H9 (cell line): Measurements from ENCODE around the gene TNS2. TPM values are rescaled to one million over a fixed set of nuclear protein-coding genes. Genes with fewer than 3 reads are reported as not detected.

ENCODE experiments used
- DNase-seq: peaks from one replicate; pipeline ENCODE4 v3.0.0-alpha.2; 2017
- H2AFZ ChIP-seq: one replicate; pipeline ENCODE4 v1.6.1; 2013; ENCODE audit warnings: mild to moderate bottlenecking, low read length, control low read depth, moderate library complexity
- H2AK5ac ChIP-seq: 2 replicates; pipeline ENCODE4 v1.6.1; 2013; ENCODE audit warnings: low read length, control low read depth, mixed read lengths; ENCODE audit not compliant: insufficient read length
- H2BK120ac ChIP-seq: one replicate; pipeline ENCODE4 v1.6.1; 2013; ENCODE audit warnings: low read depth, mild to moderate bottlenecking, low read length, control low read depth, inconsistent platforms; ENCODE audit not compliant: poor library complexity, severe bottlenecking
- H2BK12ac ChIP-seq: 2 replicates; pipeline ENCODE4 v1.6.1; 2013; ENCODE audit warnings: low read length, control low read depth, mixed read lengths, low read depth; ENCODE audit not compliant: insufficient read length
- H2BK15ac ChIP-seq: 2 replicates; pipeline ENCODE4 v1.6.1; 2013; ENCODE audit warnings: low read depth, low read length, control low read depth
- H2BK20ac ChIP-seq: one replicate; pipeline ENCODE4 v1.6.1; 2013; ENCODE audit warnings: low read depth, mild to moderate bottlenecking, low read length, control low read depth, inconsistent platforms; ENCODE audit not compliant: poor library complexity, severe bottlenecking
- H2BK5ac ChIP-seq: 2 replicates; pipeline ENCODE4 v1.6.1; 2013; ENCODE audit warnings: low read length, control low read depth, mixed read lengths; ENCODE audit not compliant: insufficient read length
- H3K14ac ChIP-seq: 2 replicates; pipeline ENCODE4 v1.6.1; 2013; ENCODE audit warnings: low read length, control low read depth; ENCODE audit not compliant: insufficient read depth
- H3K18ac ChIP-seq: 2 replicates; pipeline ENCODE4 v1.6.1; 2013; ENCODE audit warnings: low read depth, mild to moderate bottlenecking, mixed read lengths, low read length, control low read depth; ENCODE audit not compliant: insufficient read length
- H3K23ac ChIP-seq: 2 replicates; pipeline ENCODE4 v1.6.1; 2013; ENCODE audit warnings: low read length, control low read depth, mixed read lengths, low read depth; ENCODE audit not compliant: insufficient read length
- H3K23me2 ChIP-seq: 2 replicates; pipeline ENCODE4 v1.6.1; 2013; ENCODE audit warnings: low read depth, mild to moderate bottlenecking, mixed read lengths, low read length, control low read depth; ENCODE audit not compliant: insufficient read length, poor library complexity, severe bottlenecking
- H3K27ac ChIP-seq: 2 replicates; pipeline ENCODE4 v1.5.1; 2013; ENCODE audit warnings: low read length, control low read depth, mixed read lengths, low read depth; ENCODE audit not compliant: insufficient read length
- H3K27me3 ChIP-seq: 2 replicates; pipeline ENCODE4 v1.6.1; 2013; ENCODE audit warnings: low read length, control low read depth, inconsistent platforms; ENCODE audit not compliant: insufficient read depth
- H3K4ac ChIP-seq: 2 replicates; pipeline ENCODE4 v1.6.1; 2013; ENCODE audit warnings: low read depth, mild to moderate bottlenecking, control low read depth, inconsistent platforms, low read length, moderate library complexity
- H3K4me1 ChIP-seq: 2 replicates; pipeline ENCODE4 v1.6.1; 2013; ENCODE audit warnings: low read length, control low read depth, inconsistent platforms; ENCODE audit not compliant: insufficient read depth
- H3K4me2 ChIP-seq: 2 replicates; pipeline ENCODE4 v1.6.1; 2013; ENCODE audit warnings: low read length, control low read depth, mixed read lengths; ENCODE audit not compliant: insufficient read length, insufficient read depth
- H3K56ac ChIP-seq: 2 replicates; pipeline ENCODE4 v1.6.1; 2013; ENCODE audit warnings: low read depth, mild to moderate bottlenecking, mixed read lengths, low read length, control low read depth; ENCODE audit not compliant: insufficient read length
- H3K79me1 ChIP-seq: 2 replicates; pipeline ENCODE4 v1.6.1; 2013; ENCODE audit warnings: low read depth, mild to moderate bottlenecking, moderate library complexity, low read length, control low read depth, inconsistent platforms; ENCODE audit not compliant: insufficient read depth, poor library complexity, severe bottlenecking
- H3K79me2 ChIP-seq: 2 replicates; pipeline ENCODE4 v1.6.1; 2013; ENCODE audit warnings: low read length, control low read depth, inconsistent platforms; ENCODE audit not compliant: insufficient read depth
- H3K9ac ChIP-seq: 2 replicates; pipeline ENCODE4 v1.6.1; 2013; ENCODE audit warnings: low read length, control low read depth, mixed read lengths; ENCODE audit not compliant: insufficient read length; ENCODE audit errors: extremely low read depth
- H3K9me3 ChIP-seq: one replicate; pipeline ENCODE4 v1.6.1; 2013; ENCODE audit warnings: low read depth, low read length, inconsistent platforms; ENCODE audit not compliant: control insufficient read depth
- H3T11ph ChIP-seq: one replicate; pipeline ENCODE4 v1.6.1; 2013; ENCODE audit warnings: mild to moderate bottlenecking, low read length, control low read depth, inconsistent platforms
- H4K20me1 ChIP-seq: one replicate; pipeline ENCODE4 v1.6.1; 2013; ENCODE audit not compliant: control insufficient read depth, insufficient read length, insufficient read depth
- H4K5ac ChIP-seq: 2 replicates; pipeline ENCODE4 v1.6.1; 2013; ENCODE audit warnings: low read depth, mild to moderate bottlenecking, mixed read lengths, low read length, control low read depth; ENCODE audit not compliant: insufficient read length
- H4K8ac ChIP-seq: replicated peaks from 2 replicates; pipeline ENCODE4 v1.6.1; 2013; ENCODE audit warnings: low read length, control low read depth, mixed read lengths, low read depth; ENCODE audit not compliant: insufficient read length
- H4K91ac ChIP-seq: 2 replicates; pipeline ENCODE4 v1.6.1; 2013; ENCODE audit warnings: low read depth, mild to moderate bottlenecking, moderate library complexity, mixed read lengths, low read length, control low read depth; ENCODE audit not compliant: insufficient read length
- H3K27ac Mint-ChIP-seq, 3 experiments: 2 replicates in 2 of 3; 3 replicates in 1 of 3; pipeline ENCODE4 v1.8.0; 2020 to 2021; ENCODE audit warnings: mixed read lengths in 3 of 3, mild to moderate bottlenecking in 1 of 3, moderate library complexity in 1 of 3
- H3K27me3 Mint-ChIP-seq: 2 replicates; pipeline ENCODE4 v1.8.0; 2021; ENCODE audit warnings: low read depth, mild to moderate bottlenecking, moderate library complexity, mixed read lengths
- H3K36me3 Mint-ChIP-seq, 3 experiments: 2 replicates in 2 of 3; 3 replicates in 1 of 3; pipeline ENCODE4 v1.8.0; 2020 to 2021; ENCODE audit warnings: low read depth in 3 of 3, mixed read lengths in 3 of 3; ENCODE audit not compliant: insufficient read depth in 1 of 3
- H3K4me1 Mint-ChIP-seq, 2 experiments: 2 replicates each; pipeline ENCODE4 v1.8.0; 2020; ENCODE audit warnings: mixed read lengths in 2 of 2
- H3K4me3 Mint-ChIP-seq, 2 experiments: 2 replicates in 1 of 2; 3 replicates in 1 of 2; pipeline ENCODE4 v1.8.0; 2020 to 2021; ENCODE audit warnings: mild to moderate bottlenecking in 2 of 2, mixed read lengths in 2 of 2, moderate library complexity in 1 of 2
- H3K9me3 Mint-ChIP-seq, 2 experiments: 2 replicates in 1 of 2; 3 replicates in 1 of 2; pipeline ENCODE4 v1.8.0; 2020; ENCODE audit warnings: mild to moderate bottlenecking in 2 of 2, mixed read lengths in 2 of 2, moderate library complexity in 1 of 2
- WGBS: extraction: QIAGEN DNeasy Blood & Tissue Kit; methylation state at CpG from one replicate; pipeline ENCODE4 v1.1.7; 2013; ENCODE audit warnings: missing lambda C conversion rate, low lambda C conversion rate, mixed read lengths; ENCODE audit not compliant: insufficient read length; ENCODE audit errors: extremely low coverage; 5-methylcytosine and 5-hydroxymethylcytosine counted together
- total RNA-seq: library from RNA; stranded (reverse); gene quantifications from 2 replicates; pipeline ENCODE4 v1.2.1, GENCODE V29; 2021
- TF ChIP-seq, protein P1 (sequence below): fragments of 200-600 bp; sonication (generic); conservative IDR thresholded peaks from 3 replicates; pipeline ENCODE4 v1.8.0; 2021; ENCODE audit warnings: antibody characterized with exemption, mild to moderate bottlenecking

The TNS2 gene
- total RNA-seq, 1 experiment from 2014 or later = 4.5 TPM

DNA sequence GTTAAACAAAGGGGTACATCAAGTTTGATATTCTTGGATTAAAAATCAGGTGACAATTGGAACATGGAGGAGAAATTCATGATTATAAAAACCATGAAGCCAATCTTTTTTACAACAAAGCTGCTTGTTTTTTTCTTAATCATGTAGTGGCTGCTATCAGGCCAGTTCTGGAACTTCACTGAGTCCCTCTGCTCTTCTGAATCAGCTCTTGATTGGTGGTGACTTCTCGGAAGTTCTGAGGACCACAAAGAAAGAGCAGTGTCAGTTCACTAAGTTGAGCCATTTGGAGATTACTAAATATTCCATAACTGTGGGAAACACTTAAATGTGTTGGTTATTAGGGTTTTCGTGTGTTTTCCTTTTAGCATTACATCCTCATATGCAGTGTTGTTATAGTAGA is 35.2 kb upstream of the TNS2 start:
- Mint-ChIP-seq H3K4me1 (peaks cover 14 to 16% of the 10 kb centered on the region in 2 experiments), H3K27me3 (no peaks in the 10 kb centered on the region), H3K9me3 (no peaks in the 10 kb centered on the region), H3K27ac (peak overlapping the region in 1 of 3 experiments; percentile 73; a peak in 1 of 7 replicates), H3K36me3 (peaks cover 56 to 83% (median 61%) of the 10 kb centered on the region in 3 experiments; a peak in 6 of 7 replicates), H3K4me3 (no peak overlapping the region)
- DNase-seq = no peak
- no CpG with 5 or more reads among the region's 2 CpGs for WGBS
- H3K27me3 ChIP-seq = no peaks in the 10 kb centered on the region
- no peaks in the 10 kb centered on the region for H3K9me3 ChIP-seq
- H2BK20ac ChIP-seq = no peak overlapping the region
- no peak overlapping the region for H3K4me2 ChIP-seq
- H2AK5ac ChIP-seq = no peak overlapping the region
- no peak overlapping the region for H4K91ac ChIP-seq
- no peak overlapping the region for H3K18ac ChIP-seq
- H3K79me1 ChIP-seq = peaks cover 9% of the 10 kb centered on the region
- no peak overlapping the region for H3T11ph ChIP-seq
- no peak overlapping the region for H2BK12ac ChIP-seq
- no peak overlapping the region for H3K23ac ChIP-seq
- no peak overlapping the region for H2BK15ac ChIP-seq
- H4K5ac ChIP-seq = no peak overlapping the region
- no peak overlapping the region for H3K27ac ChIP-seq
- no peak overlapping the region for H2BK5ac ChIP-seq
- no peak overlapping the region for H4K8ac ChIP-seq
- H3K4ac ChIP-seq = no peak overlapping the region
- no peaks in the 10 kb centered on the region for H4K20me1 ChIP-seq
- no peak overlapping the region for H3K14ac ChIP-seq
- H3K56ac ChIP-seq = no peak overlapping the region
- H2AFZ ChIP-seq = no peak overlapping the region
- H3K4me1 ChIP-seq = no peaks in the 10 kb centered on the region; the same call in 1 of the 2 replicates
- no peak overlapping the region for H3K9ac ChIP-seq
- no peaks in the 10 kb centered on the region for H3K23me2 ChIP-seq
- no peak overlapping the region for H2BK120ac ChIP-seq
- peaks cover 49% of the 10 kb centered on the region for H3K79me2 ChIP-seq
- TF ChIP-seq, protein P1, sequence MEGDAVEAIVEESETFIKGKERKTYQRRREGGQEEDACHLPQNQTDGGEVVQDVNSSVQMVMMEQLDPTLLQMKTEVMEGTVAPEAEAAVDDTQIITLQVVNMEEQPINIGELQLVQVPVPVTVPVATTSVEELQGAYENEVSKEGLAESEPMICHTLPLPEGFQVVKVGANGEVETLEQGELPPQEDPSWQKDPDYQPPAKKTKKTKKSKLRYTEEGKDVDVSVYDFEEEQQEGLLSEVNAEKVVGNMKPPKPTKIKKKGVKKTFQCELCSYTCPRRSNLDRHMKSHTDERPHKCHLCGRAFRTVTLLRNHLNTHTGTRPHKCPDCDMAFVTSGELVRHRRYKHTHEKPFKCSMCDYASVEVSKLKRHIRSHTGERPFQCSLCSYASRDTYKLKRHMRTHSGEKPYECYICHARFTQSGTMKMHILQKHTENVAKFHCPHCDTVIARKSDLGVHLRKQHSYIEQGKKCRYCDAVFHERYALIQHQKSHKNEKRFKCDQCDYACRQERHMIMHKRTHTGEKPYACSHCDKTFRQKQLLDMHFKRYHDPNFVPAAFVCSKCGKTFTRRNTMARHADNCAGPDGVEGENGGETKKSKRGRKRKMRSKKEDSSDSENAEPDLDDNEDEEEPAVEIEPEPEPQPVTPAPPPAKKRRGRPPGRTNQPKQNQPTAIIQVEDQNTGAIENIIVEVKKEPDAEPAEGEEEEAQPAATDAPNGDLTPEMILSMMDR = no peak
